ENCODE data around the gene FAM187B.
"Not testable (repeated sequence)": the region's sequence is repeated elsewhere in the genome, so short reads cannot be mapped to it uniquely, and the experiment has no call there.

The FAM187B gene

DNA sequence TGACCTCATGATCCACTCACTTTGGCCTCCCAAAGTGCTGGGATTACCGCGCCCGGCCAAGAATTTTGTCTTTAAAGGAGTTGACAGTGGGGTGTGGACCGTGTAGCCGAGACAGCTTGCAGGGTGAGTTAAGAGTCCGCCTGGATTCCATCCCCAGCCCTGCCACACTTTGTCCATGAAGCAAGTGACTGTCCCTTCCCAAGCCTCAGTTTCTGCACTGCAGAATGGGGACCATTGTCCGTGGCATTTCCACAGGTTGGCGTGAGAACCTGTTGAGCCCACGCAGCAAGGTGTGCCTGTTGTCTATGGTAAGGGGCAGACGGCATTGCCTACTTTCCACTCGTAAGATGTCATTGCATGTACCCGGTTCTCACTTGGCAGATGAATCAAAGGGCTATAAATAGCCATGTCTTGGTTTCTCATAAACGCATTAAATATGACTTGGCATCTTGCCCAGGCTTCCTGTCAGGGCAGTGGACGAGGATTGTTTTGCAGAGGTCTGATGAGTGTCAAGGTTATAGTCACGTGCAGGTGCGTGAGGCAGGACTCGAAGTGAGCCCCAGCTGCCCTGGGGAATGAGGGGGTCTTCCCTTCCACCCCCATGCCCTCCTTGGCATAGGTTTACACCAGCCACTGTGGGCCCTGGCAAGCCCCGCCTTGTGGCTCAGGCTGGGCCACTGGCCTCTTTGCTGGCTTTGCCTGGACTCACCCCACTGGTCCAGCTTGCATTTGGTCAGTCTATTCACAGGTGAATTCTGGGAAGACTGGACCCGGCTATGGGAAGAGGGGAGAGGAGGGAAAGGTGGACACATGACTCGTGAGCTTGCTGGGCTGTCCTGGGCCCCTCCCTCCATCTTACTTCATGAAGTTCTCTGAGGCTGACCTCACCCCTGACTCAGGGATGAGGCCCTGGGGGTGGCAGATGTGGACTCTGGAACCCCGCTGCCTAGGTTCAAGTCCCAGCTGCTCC, 14.6 kb downstream of the FAM187B start:
- no peak for DNase-seq (ENCODE audit: low read depth, low spot score)

DNA sequence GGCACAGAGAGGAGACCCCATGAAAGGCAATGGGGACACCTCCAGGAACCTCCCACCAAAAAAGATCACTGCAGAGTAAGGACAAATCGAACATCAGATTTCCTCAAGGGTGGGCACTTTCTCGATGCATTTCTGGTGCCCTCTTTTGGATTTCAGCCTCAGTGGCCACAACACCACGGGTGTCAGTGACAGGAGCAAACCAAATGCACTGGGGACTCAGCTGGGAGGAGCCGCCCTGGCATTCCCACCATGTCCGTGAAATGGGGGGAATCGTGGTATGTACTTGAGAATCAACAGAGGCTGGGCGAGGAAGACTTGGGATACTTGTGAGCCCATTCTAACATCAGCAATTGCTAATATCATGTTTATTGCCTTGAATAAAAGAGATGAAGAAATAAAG, 16.3 kb downstream of the FAM187B start:
- DNase-seq (ENCODE audit: low read depth, low spot score), result no peak

DNA sequence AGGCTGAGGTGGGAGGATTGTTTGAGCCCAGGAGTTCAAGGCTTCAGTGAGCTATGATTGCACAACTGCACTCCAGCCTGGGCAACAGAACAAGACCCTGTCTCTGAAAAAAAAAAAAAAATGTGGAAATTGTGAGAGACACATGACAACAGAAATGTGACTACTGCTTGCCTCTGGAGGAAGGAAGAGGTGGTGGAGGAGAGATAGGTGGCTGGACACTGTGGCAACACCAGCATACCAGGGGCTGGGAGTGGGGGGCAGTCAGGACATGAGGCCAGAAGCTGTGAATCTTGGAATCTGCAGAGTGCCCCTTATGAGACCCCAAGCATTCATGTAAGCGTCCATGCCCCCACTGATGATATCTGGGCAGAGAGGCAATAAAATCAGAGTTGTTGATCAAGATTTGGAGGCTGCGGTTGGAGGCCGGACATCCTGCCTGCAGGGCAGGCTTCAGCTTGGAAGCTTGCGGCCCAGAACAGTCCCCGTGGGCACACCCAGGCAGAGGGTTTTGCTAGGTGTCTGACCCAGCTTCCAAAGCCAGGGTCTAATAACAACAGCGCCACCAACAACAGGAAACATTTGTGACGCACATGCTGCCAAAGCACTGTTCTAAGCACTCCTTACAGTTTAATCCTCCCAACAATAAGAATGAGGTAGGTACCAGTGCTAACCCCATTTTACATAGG, 16.9 kb downstream of the FAM187B start:
- DNase-seq (ENCODE audit: low read depth, low spot score), result no peak

DNA sequence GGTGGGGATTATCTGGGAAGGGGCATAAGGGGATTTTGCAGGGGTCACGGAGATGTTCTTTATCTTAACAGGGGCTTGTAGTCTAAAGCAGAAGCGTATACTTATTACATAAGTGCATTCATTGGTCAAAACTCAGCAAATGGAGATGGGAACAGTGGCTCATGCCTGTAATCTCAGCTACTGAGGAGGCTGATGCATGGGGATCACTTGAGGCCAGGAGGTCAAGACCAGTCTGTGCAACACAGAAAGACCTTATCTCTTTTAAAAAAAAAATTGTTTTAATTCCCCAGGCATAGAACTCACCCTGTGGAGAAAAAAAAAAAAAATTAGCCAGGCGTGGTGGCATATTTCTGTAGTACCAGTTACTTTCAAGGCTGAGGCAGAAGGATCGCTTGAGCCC, 18.9 kb downstream of the FAM187B start:
- DNase-seq (ENCODE audit: low read depth, low spot score), result no peak

DNA sequence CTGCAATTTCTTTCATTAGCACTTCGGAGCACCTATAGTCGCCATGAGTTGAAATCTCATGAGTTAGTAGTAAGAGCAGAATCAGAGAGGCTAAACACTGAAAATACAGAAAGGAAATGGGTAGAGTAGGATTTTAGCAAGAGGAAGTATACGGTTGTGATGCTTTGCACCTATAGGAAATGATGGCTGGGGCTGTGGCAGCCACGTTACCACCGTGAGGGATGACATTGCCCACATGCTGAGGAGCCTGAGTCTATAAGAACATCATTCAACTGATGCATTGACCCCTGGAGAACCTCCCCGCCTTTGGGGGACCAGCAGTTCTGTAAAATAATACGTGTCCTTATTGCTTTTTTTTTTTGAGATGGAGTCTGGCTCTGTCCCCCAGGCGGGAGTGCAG, 20.4 kb downstream of the FAM187B start:
- DNase-seq (ENCODE audit: low read depth, low spot score), result no peak

DNA sequence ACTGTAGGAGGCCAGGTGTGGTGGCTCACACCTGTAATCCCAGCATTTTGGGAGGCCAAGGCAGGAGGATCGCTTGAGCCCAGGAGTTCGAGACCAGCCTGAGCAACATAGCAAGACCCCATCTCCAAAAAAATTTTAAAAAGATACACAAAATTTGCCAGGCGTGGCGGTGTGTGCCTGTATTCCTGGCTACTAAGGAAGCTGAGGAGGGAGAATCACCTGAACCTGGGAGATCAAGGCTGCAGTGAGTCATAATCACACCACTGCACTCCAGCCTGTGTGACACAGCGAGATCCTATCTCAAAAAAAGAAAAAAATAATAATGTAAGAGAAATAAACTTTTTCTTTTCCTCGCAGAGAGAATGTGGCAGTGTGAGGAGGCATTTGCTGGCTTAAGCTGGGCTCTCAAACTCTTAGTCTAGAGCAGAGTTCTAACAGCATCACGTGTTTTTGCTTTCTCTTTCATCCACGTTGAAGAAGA, 21.1 kb downstream of the FAM187B start:
- DNase-seq (ENCODE audit: low read depth, low spot score), result no peak

DNA sequence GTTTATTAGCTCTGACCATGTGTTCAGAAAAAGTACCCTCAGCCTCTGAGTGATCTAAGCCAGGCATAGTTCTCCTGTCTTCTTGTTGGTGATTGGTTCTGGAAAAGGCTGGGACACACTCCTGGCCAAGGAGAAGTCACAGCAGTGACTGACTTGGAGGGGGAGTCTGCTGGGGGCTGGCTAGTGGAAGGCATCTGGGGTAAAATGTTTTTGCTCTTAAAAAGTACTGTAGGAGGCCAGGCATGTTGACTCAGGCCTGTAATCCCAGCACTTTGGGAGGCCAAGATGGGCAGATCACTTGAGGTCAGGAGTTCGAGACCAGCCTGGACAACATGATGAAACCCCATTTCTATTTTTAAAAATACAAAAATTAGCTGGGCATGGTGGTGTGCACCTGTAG, 21.7 kb downstream of the FAM187B start:
- DNase-seq (ENCODE audit: low read depth, low spot score), result no peak

DNA sequence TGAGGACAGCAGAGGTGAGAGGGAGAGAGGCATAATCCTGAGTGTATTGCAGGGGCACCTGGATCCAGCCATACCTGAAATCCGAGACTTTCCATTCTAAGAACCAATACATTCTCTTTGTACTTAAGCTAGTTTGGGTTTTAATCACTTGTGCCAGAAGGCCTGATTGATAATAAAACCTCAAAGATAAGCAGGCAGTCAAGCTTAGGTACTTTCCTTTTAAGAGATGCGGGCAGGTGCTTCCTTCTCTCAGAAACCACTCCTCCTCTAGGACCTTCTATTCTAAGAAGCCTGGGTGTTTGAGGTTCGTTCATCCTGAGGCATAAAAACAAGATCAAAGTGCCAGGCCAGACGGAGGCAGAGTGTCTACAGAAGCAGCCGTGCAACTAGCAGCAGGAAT, 22.2 kb downstream of the FAM187B start:
- no peak for DNase-seq (ENCODE audit: low read depth, low spot score)

DNA sequence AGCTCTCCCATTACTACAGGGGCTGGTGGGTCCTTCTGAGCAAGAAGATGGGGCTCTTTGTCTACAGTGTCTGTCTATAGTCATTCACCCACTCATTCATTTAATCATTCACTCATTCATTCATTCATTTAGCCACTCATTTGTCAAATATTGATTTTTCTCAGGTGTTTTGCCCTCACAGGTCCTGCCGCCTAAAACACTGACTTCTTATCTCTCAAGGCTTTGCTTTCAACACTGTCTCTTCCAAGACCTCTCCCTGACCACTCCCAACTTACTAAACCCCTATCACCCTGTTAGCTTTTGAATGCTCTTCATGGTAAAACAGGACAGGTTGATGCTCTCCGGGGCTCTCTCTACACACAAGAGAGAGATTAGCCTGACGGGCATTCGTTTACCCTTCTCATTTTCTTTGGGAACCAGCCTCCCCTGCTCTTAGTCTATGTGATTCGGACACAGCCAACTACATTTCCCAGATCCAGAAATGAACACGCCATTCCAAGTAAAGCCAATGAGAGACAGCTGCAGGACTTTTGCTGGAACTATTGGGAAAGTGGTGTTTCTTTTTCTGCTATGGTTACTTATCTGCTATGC, 22.7 kb downstream of the FAM187B start:
- DNase-seq (ENCODE audit: low read depth, low spot score), result no peak

DNA sequence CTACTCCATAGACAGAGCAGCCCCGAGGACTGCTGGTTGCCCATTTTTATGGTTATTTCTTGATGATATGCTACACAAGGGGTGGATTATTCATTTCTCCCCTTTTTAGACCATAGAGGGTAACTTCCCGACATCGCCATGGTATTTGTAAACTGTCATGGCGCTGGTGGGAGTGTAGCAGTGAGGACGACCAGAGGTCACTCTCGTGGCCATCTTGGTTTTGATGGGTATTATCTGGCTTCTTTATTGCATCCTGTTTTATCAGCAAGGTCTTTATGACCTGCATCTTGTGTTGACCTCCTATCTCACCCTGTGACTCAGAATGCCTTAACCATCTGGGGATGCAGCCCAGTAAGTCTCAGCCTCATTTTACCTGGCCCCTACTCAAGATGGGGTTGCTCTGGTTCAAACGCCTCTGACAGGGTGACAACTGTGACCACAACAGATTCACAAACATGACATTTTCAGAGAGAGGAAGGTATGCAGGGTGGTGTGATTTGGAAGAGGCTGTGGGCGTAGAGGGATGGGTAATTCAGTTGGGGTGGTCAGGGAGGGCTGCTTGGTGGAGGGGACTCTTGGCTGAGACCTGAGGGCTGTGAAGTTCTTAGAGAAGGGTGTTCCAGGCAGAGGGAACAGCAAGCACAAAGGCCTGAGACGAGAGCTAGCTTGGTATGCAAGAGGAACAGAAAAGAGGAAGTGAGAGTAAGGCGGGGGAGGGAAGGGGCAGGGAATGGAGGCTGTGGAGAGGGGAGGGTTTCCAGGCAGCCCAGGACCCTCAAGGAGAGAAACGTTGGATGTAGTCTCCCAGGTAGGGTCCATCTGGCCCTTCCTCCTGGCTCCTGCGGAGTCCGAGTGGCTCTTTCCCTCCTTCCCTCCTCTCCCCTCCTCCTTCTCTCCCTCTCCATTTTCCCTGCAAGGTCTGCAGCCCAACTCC, 23.5 kb downstream of the FAM187B start:
- peak; percentile 27 for DNase-seq (ENCODE audit: low read depth, low spot score)

DNA sequence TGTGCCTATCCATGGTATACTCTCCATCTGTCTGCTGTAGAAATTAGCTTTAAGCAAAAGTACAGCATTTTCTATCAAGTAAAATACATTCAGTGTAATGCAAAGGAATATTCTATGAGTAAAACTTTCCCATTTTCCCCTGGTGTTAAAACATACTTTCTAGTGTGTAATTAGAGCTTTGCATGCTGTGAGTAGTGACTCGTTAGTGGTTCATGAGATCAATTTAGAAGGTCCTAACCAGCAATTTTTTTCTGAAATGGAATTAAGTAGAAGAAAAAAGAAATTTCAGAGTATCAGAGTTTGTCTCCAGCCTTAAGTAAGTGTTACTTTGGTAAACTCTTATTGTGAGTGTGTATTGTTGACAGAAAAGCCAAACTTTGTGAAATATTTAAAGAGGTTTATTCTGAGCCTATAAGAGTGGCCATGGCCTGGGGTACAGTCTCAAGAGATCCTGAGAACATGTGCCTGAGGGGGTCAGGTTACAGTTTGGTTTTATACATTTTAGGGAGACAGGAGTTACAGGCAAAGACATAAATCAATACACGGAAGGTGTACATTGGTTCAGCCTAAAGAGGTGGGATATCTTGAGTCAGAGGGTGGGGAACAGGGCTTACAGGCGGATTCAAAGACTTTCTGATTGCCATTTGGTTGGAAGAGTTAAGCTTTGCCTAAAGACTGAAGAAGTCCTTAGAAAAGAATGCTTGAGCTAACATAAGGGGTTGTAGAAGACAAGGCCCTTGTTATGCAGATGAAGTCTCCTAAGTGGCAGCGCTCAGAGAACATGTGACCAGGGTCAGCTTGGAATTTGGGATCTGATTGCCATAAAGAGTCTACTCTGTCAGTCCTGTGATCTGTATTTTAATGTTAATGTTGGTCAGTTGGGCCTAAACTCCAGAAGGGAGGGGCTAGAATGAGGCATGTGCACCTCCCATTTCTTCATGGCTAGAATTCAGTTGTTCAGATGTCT, 25.5 kb downstream of the FAM187B start:
- peak; percentile 92 for DNase-seq (ENCODE audit: low read depth, low spot score)

DNA sequence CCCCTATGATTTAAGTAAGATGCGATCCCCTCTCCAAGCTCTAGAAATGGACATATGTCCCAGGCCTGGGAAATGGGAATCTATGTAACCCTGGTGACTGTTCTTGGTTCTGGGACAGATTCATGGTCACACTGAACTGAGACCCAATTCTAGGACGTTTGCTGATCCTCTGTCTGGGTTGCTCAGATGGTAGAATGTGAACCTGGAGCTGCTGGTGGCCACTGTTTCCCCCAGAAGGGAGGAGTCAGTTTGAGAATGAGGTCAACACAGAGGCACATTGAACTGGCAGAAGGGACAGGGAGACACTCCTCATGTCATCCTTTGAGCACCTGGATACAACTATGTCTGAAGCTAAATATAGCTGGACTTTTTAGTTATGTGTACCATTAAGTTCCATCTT, 29.1 kb downstream of the FAM187B start:
- DNase-seq (ENCODE audit: low read depth, low spot score), result no peak

DNA sequence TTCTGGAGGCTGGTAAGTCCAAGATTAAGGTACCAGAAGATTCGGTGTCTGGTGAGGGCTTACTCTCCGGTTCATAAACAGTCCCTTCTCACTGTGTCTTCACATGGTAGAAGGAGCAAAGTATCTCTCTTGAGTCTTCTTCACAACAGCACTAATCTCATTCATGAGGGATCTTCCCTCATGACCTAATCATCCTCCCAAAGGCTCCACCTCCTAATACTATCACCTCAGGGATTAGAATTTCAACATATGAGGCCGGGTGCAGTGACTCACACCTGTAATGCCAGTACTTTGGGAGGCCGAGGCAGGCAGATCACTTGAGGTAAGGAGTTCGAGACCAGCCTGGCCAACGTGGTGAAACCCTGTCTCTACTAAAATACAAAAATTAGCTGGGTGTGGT, 31.7 kb downstream of the FAM187B start:
- DNase-seq (ENCODE audit: low read depth, low spot score), result not testable (repeated sequence)

DNA sequence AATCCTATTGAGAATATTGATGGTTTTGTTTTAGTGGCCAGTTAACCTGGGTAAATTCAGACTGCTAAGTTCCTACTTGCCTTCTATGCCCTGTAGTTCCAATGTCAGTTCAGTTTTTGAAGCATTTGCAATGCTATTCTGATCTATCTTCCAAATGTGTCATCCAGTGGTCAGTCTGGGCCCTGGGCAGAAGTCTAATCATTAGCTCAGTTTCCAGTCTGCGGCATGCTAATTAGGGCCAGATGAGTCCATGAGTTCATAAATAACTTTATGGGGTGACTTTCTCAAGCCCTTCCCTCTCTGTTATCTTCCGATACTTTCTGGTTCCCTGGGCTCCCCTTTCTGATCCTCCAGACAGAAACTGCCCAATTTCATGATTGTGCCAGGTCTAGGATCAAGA, 32.7 kb downstream of the FAM187B start:
- DNase-seq (ENCODE audit: low read depth, low spot score), result no peak

DNA sequence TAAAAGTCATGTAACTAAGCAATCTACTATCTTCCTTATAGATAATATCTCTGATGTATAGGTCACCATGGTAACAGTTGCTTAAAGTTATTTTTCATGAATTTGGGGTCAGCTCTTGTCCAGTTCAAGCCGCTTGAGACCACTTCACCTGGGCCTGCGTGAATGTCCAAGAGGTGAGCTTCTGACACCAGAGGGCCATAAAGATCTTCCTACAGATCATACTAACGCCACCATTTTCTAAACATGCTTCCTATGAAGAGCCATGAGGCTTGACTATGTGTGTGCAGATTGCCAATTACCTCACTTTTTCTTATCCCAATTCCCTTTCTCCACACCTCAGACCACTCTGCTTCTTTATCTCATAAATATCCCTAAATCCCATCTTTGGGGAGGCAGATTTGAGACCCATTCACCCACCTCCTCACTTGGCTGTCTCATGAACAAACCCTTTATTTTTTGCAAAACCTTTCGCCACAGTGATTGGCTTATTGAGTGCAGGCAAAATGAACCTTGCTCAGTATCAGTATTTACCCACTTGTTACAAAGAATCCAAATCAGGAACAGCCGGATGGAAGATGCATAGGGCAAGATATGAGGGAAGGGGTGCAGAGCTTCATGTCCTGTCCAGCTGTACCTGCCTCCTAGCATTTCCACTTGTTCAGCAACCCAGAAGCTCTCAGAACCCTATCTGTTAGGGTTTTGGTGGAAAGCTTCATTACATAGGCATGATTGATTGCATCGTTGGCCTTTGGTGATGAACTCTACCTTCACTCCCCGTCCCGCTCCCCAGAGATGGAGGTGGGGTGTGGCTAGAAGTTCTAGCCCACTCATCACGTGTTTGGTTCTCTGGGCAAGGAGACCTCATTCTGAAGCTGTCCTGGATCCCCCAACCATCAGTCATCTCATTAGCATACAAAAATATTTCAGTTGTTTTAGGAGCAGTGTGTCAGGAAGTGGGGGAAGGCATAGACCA, 34.2 kb downstream of the FAM187B start:
- no peak for DNase-seq (ENCODE audit: low read depth, low spot score)

DNA sequence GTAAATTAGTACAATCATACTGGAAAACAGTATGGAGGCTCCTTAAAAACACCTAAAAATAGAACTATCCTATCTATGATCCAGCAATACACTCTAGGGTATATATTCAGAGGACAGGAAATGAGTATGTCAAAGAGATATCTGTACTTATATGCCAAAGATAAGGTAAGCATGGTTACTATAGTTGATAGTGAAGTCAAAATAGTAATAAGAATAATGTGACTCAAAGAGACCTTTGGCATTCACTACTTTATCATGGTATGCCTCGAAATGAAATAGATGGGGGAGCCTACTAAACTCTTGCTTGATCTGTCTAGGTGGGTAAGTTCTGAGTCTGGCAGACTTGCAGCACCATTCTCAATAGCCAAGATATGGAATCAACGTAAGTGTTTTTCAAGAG, 43.7 kb downstream of the FAM187B start:
- no peak for DNase-seq (ENCODE audit: low read depth, low spot score)

DNA sequence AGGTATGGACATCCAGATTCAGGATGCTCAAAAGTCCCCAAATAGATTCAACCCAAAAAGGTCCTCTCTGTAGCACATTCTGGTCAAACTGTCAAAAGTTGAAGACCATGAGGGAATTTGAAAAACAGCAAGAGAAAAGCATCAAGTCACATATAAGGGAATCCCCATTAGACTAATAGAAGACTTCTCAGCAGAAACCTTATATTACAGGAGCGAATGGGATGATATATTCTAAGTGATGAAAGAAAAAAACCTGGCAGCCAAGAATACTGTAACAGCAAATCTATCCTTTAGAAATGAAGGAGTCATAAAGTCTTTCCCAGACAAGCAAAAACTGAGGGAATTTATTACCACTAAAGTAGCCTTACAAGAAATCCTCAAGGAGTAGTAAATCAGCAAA, 44.3 kb downstream of the FAM187B start:
- DNase-seq (ENCODE audit: low read depth, low spot score), result no peak

DNA sequence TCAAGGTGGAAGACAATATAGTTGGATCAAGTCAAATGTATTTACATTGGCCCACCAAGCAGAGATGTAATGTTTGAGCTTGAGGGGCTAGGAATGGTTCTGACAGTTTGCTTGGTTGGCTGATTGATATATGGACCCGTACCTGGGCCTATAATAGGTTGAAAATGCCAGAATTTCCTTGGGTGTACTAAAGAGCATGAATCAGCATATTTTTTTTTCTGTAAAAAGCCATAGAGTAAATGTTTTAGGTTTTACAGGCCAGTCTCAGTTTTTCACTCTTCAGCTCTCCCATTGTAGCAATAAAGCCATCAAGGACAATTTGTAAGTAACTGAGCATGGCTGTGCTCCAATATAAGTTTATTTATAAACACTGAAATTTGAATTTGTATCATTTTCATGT, 47.2 kb downstream of the FAM187B start:
- DNase-seq (ENCODE audit: low read depth, low spot score), result no peak

DNA sequence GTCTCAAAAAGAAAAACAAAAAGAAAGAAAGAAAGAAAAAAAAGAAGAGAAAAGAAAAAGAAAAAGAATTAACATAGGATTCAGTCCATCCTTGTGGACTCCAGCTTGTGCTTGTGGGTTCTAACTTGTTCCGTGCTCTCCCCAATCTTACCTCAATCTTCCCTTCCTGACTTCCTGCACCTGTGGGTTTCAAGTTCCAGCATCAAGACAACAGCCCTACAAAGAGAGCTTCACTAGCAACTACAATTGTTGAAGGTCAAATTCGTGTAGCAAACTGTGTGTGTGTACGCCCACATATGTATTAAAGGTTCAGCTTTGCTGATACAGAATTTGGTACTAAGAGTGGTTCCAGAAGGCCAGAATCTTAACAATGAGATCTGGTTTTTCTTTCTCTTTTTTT, 48.7 kb downstream of the FAM187B start:
- no peak for DNase-seq (ENCODE audit: low read depth, low spot score)
